HEK293 (cell line): ENCODE measurements around the gene RAX2.
A peak's percentile ranks its signal among the peaks of the same experiment; 100 is the strongest.

Experiments used
- CTCF ChIA-PET: fragments of 350-600 bp; formaldehyde crosslinking; extraction: SDS; loops from one replicate; lab custom pipeline; 2021; ENCODE audit warnings: antibody characterized with exemption; lab: Yijun Ruan, JAX
- POLR2A ChIA-PET: fragments of 300-600 bp; formaldehyde crosslinking; extraction: SDS; loops from one replicate; lab custom pipeline; 2020; ENCODE audit warnings: antibody characterized with exemption, inconsistent platforms; lab: Yijun Ruan, JAX
- H3K27ac ChIP-seq: fragments of 200-500 bp; sonication (Bioruptor generic); 2 replicates; pipeline ENCODE4 v1.5.1; 2014; ENCODE audit warnings: low read depth, low read length, control low read depth, inconsistent platforms; ENCODE audit errors: extremely low read depth
- H3K36me3 ChIP-seq, 2 experiments: fragments of 200-500 bp in 1 of 2; sonication (Bioruptor generic) in 1 of 2; 1 replicate in 1 of 2; 2 replicates in 1 of 2; pipeline ENCODE4 v1.5.1; 2014 to 2017; ENCODE audit warnings: inconsistent platforms in 2 of 2, low read length in 2 of 2; ENCODE audit not compliant: control insufficient read depth in 2 of 2, insufficient read depth in 1 of 2
- H3K4me1 ChIP-seq: fragments of 200-500 bp; sonication (Bioruptor generic); 2 replicates; pipeline ENCODE4 v1.5.1; 2014; ENCODE audit warnings: mild to moderate bottlenecking, low read length, inconsistent platforms; ENCODE audit not compliant: control insufficient read depth, insufficient read depth
- H3K4me3 ChIP-seq: 2 replicates; pipeline ENCODE4 v1.5.1; 2011; ENCODE audit warnings: low read depth, mild to moderate bottlenecking, control low read depth, low read length, moderate library complexity
- H3K9me3 ChIP-seq: fragments of 200-500 bp; sonication (Bioruptor generic); 2 replicates; pipeline ENCODE4 v1.5.1; 2014; ENCODE audit warnings: low read depth, low read length, inconsistent platforms; ENCODE audit not compliant: control insufficient read depth, insufficient read depth
- GFI1B ChIP-seq: fragments of 450-650 bp; formaldehyde crosslinking; IDR thresholded peaks from 2 replicates; pipeline ENCODE4 v1.5.1; 2016; ENCODE audit warnings: missing biosample characterization, missing genetic modification characterization
- GLIS2 ChIP-seq: fragments of 450-650 bp; formaldehyde crosslinking; IDR thresholded peaks from 2 replicates; pipeline ENCODE4 v1.5.1; 2016; ENCODE audit warnings: missing biosample characterization, missing genetic modification characterization
- HOXD13 ChIP-seq: sonication (generic); formaldehyde crosslinking; IDR thresholded peaks from 2 replicates; pipeline ENCODE4 v1.8.0; 2022; ENCODE audit warnings: missing genetic modification reagents, borderline replicate concordance
- KLF1 ChIP-seq: fragments of 450-650 bp; formaldehyde crosslinking; IDR thresholded peaks from 2 replicates; pipeline ENCODE4 v1.5.1; 2016; ENCODE audit warnings: missing biosample characterization, missing genetic modification characterization
- KLF10 ChIP-seq: fragments of 450-650 bp; IDR thresholded peaks from 2 replicates; pipeline ENCODE4 v1.5.1; 2018; ENCODE audit warnings: missing biosample characterization, mild to moderate bottlenecking, missing genetic modification characterization
- OSR2 ChIP-seq: fragments of 450-650 bp; formaldehyde crosslinking; IDR thresholded peaks from 2 replicates; pipeline ENCODE4 v1.5.1; 2016; ENCODE audit warnings: missing biosample characterization, missing genetic modification characterization
- SALL2 ChIP-seq: fragments of 450-650 bp; formaldehyde crosslinking; IDR thresholded peaks from 2 replicates; pipeline ENCODE4 v1.5.0; 2017; ENCODE audit warnings: missing biosample characterization, mild to moderate bottlenecking, missing genetic modification characterization, borderline replicate concordance
- ZBTB10 ChIP-seq: fragments of 450-650 bp; formaldehyde crosslinking; IDR thresholded peaks from 2 replicates; pipeline ENCODE4 v1.5.1; 2016; ENCODE audit warnings: missing biosample characterization, missing genetic modification characterization
- ZBTB8A ChIP-seq: fragments of 450-650 bp; formaldehyde crosslinking; IDR thresholded peaks from 2 replicates; pipeline ENCODE4 v1.5.1; 2016; ENCODE audit warnings: missing biosample characterization, missing genetic modification characterization
- ZNF221 ChIP-seq: fragments of 450-650 bp; formaldehyde crosslinking; IDR thresholded peaks from 2 replicates; pipeline ENCODE4 v1.5.1; 2017; ENCODE audit warnings: missing biosample characterization, missing genetic modification characterization, borderline replicate concordance
- ZNF24 ChIP-seq: fragments of 450-650 bp; formaldehyde crosslinking; IDR thresholded peaks from 2 replicates; pipeline ENCODE4 v1.5.1; 2016; ENCODE audit warnings: missing biosample characterization, missing genetic modification characterization
- ZNF324 ChIP-seq: fragments of 450-650 bp; formaldehyde crosslinking; IDR thresholded peaks from 2 replicates; pipeline ENCODE4 v1.5.1; 2016; ENCODE audit warnings: missing biosample characterization, missing genetic modification characterization
- ZNF398 ChIP-seq: fragments of 450-650 bp; formaldehyde crosslinking; IDR thresholded peaks from 2 replicates; pipeline ENCODE4 v1.5.1; 2017; ENCODE audit warnings: missing biosample characterization, missing genetic modification characterization
- ZNF510 ChIP-seq: fragments of 450-650 bp; formaldehyde crosslinking; IDR thresholded peaks from 2 replicates; pipeline ENCODE4 v1.5.1; 2018; ENCODE audit warnings: mild to moderate bottlenecking, missing genetic modification characterization, missing biosample characterization; ENCODE audit not compliant: insufficient replicate concordance
- ZNF561 ChIP-seq: fragments of 450-650 bp; IDR thresholded peaks from 2 replicates; pipeline ENCODE4 v1.5.1; 2018; ENCODE audit warnings: missing biosample characterization, missing genetic modification characterization, borderline replicate concordance
- ZNF580 ChIP-seq: fragments of 450-650 bp; formaldehyde crosslinking; IDR thresholded peaks from 2 replicates; pipeline ENCODE4 v1.5.1; 2016; ENCODE audit warnings: missing biosample characterization, missing genetic modification characterization
- ZNF654 ChIP-seq: fragments of 450-650 bp; formaldehyde crosslinking; IDR thresholded peaks from 2 replicates; pipeline ENCODE4 v1.5.1; 2016; ENCODE audit warnings: low read depth, missing biosample characterization, missing genetic modification characterization
- ZNF677 ChIP-seq: fragments of 450-650 bp; IDR thresholded peaks from 2 replicates; pipeline ENCODE4 v1.5.0; 2018; ENCODE audit warnings: missing biosample characterization, mild to moderate bottlenecking, missing genetic modification characterization, moderate library complexity
- ZSCAN4 ChIP-seq: fragments of 450-650 bp; formaldehyde crosslinking; IDR thresholded peaks from 2 replicates; pipeline ENCODE4 v1.5.1; 2017; ENCODE audit warnings: missing biosample characterization, missing genetic modification characterization

The RAX2 gene

GRCh38 chr19:3788996-3789778, 17.2 kb upstream of the RAX2 start (continued):
- no peak for TF ChIP-seq GFI1B (tag by site-specific recombination)
- no peak for TF ChIP-seq HOXD13 (CRISPR knock-in tag)
- TF ChIP-seq ZSCAN4 (tag by site-specific recombination) = no peak
- TF ChIP-seq SALL2 (tag by site-specific recombination) = no peak
- no peak for TF ChIP-seq ZNF221 (tag by site-specific recombination)
- TF ChIP-seq GLIS2 = no peak

- POLR2A ChIA-PET = no interaction called here
- H3K36me3 ChIP-seq = no peaks in the 10 kb centered on the region
- TF ChIP-seq ZNF398 (tag by site-specific recombination) (peak; percentile 71), ZNF677 (tag by site-specific recombination) (no peak), ZNF561 (no peak), ZBTB8A (peak; percentile 9), OSR2 (tag by site-specific recombination) (no peak), KLF1 (tag by site-specific recombination) (no peak), ZBTB10 (tag by site-specific recombination) (peak; percentile 31; the same call in 1 of the 2 replicates), ZNF24 (tag by site-specific recombination) (0 out of 2 replicates have a peak, but pooled peaks have one; percentile 29), ZNF654 (no peak), ZNF510 (no peak), KLF10 (tag by site-specific recombination) (peak; percentile 39; the same call in 1 of the 2 replicates), ZNF324 (tag by site-specific recombination) (no peak), ZNF580 (tag by site-specific recombination) (peak; percentile 96)
- TF ChIP-seq, all 188 proteins: peak for 6
- peak within 1 kb of the TSS; percentile 32 for H3K4me3 ChIP-seq
- no peaks in the 10 kb centered on the region for H3K9me3 ChIP-seq
- H3K4me1 ChIP-seq = no peaks in the 10 kb centered on the region
- H3K27ac ChIP-seq = no peak within 1 kb of the TSS; the same call in 1 of the 2 replicates
- CTCF ChIA-PET = interaction anchor here (0.8 to 1.1 kb wide), 2 partner anchors 11 to 36 kb away, joined by 3 to 4 read pairs; no protein-coding TSS in a partner anchor
Measured at GRCh38 chr19:3785938-3786824, 14.2 kb upstream of the RAX2 start, which contains the start of gene MATK. Gene MATK, minus strand, starts transcription at chr19:3786381. Its CDS starts 1,246 bp downstream, at chr19:3785135.
